Hypothalamus (tissue), 51 donors: ENCODE measurements around the gene UTP11.
A peak's percentile ranks its signal among the peaks of the same experiment; 100 is the strongest.

Experiments
- DNase-seq, 51 donors: peaks; one replicate each; lab custom pipeline; 2025; lab: John Stamatoyannopoulos, UW

UTP11 gene

GRCh38 chr1:38003261-38004250 lies 9.0 kb upstream of the UTP11 start:
- DNase-seq: peak in 13 of 51 donors; percentile 19 to 73 (median 43)

- DNase-seq: no peak
These were observed 8.0 kb upstream of the UTP11 start for GRCh38 chr1:38004284-38005108.

GRCh38 chr1:38005195-38006007 lies 7.1 kb upstream of the UTP11 start, which contains the start of gene FHL3:
TSS of gene FHL3 (minus strand) at chr1:38005514. CDS start at chr1:37999412, 6,102 bp downstream.
- DNase-seq: peak in 5 of 51 donors; percentile 17 to 44 (median 36)

GRCh38 chr1:38006008-38006828 lies 6.3 kb upstream of the UTP11 start:
- DNase-seq: no peak

- DNase-seq: no peak
These were observed 3.3 kb upstream of the UTP11 start for GRCh38 chr1:38009088-38009840.

- no peak for DNase-seq
These were observed 2.7 kb upstream of the UTP11 start for GRCh38 chr1:38009841-38010180.

GRCh38 chr1:38013227-38013622 lies 691 bp downstream of the UTP11 start:
- no peak for DNase-seq

- DNase-seq: no peak
These were observed 1.6 kb downstream of the UTP11 start for GRCh38 chr1:38014171-38014570.

- no peak for DNase-seq
These were observed 2.3 kb downstream of the UTP11 start for GRCh38 chr1:38014724-38015424.

- peak in 2 of 51 donors; percentile 15 to 29 for DNase-seq
These were observed 3.6 kb downstream of the UTP11 start for GRCh38 chr1:38015978-38016725.

GRCh38 chr1:38018864-38019343 lies 6.4 kb downstream of the UTP11 start:
- no peak for DNase-seq

GRCh38 chr1:38020396-38020795 lies 7.9 kb downstream of the UTP11 start:
- no peak for DNase-seq

GRCh38 chr1:38021969-38022368 lies 9.4 kb downstream of the UTP11 start:
- no peak for DNase-seq

GRCh38 chr1:38022810-38023209 lies 10.3 kb downstream of the UTP11 start:
- DNase-seq: no peak

- DNase-seq: no peak
These were observed 12.7 kb downstream of the UTP11 start for GRCh38 chr1:38025233-38025632.

- DNase-seq: no peak
These were observed 13.1 kb downstream of the UTP11 start for GRCh38 chr1:38025664-38026063.

GRCh38 chr1:38026592-38027200 lies 14.2 kb downstream of the UTP11 start:
- peak in 24 of 51 donors; percentile 16 to 61 (median 46) for DNase-seq
